Esophagus muscularis mucosa (tissue), 4 donors: ENCODE data around the gene LEFTY2. TPM values are rescaled to one million over a fixed set of nuclear protein-coding genes. Genes with fewer than 3 reads are reported as not detected.
A peak's percentile ranks its signal among the peaks of the same experiment; 100 is the strongest.

Experiments
- DNase-seq: peaks from one replicate; pipeline ENCODE4 v3.0.0-alpha.2; 2017; ENCODE audit errors: extremely low spot score
- H3K27ac ChIP-seq, 4 donors: fragments of 200-600 bp; sonication (generic); replicated peaks in 1 of 4; 1 replicate in 3 of 4; 2 replicates in 1 of 4; pipeline ENCODE4 v1.5.1; 2016 to 2019; ENCODE audit warnings: mild to moderate bottlenecking in 1 of 4
- H3K27me3 ChIP-seq, 4 donors: fragments of 200-600 bp; sonication (generic); one replicate each; pipeline versions ENCODE4 v1.5.1 to v1.6.0; 2016 to 2019
- H3K36me3 ChIP-seq, 4 donors: fragments of 200-600 bp; sonication (generic); one replicate each; pipeline ENCODE4 v1.5.1; 2016 to 2019
- H3K4me1 ChIP-seq, 4 donors: fragments of 200-600 bp; sonication (generic); one replicate each; pipeline ENCODE4 v1.5.1; 2016 to 2019
- H3K4me3 ChIP-seq, 4 donors: fragments of 200-600 bp; sonication (generic); 1 replicate in 2 of 4; 2 replicates in 2 of 4; pipeline ENCODE4 v1.5.1; 2016 to 2019; ENCODE audit warnings: mild to moderate bottlenecking in 4 of 4, moderate library complexity in 1 of 4
- H3K9me3 ChIP-seq, 4 donors: fragments of 200-600 bp; sonication (generic); 1 replicate in 3 of 4; 2 replicates in 1 of 4; pipeline ENCODE4 v1.5.1; 2016 to 2019
- CTCF ChIP-seq, 3 experiments: fragments of 200-600 bp in 2 of 3; fragments of 450-650 bp in 1 of 3; sonication (generic) in 2 of 3; IDR thresholded peaks; one replicate each; pipeline ENCODE4 v1.5.1; 2017 to 2019; ENCODE audit warnings: antibody characterized with exemption in 3 of 3, mild to moderate bottlenecking in 2 of 3, moderate library complexity in 1 of 3
- EP300 ChIP-seq: sonication (generic); formaldehyde crosslinking; IDR thresholded peaks from one replicate; pipeline ENCODE4 v1.6.1; 2017; ENCODE audit warnings: antibody characterized with exemption
- POLR2A ChIP-seq: fragments of 450-650 bp; IDR thresholded peaks from one replicate; pipeline ENCODE4 v1.6.1; 2017; ENCODE audit warnings: antibody characterized with exemption, moderate library complexity, mild to moderate bottlenecking, low read depth
- POLR2AphosphoS5 ChIP-seq, 2 donors: sonication (generic); formaldehyde crosslinking; IDR thresholded peaks; one replicate each; pipeline ENCODE4 v1.6.1; 2017; ENCODE audit warnings: antibody characterized with exemption in 2 of 2
- WGBS: methylation state at CpG from one replicate; pipeline ENCODE4 v1.1.5; 2018; 5-methylcytosine and 5-hydroxymethylcytosine counted together
- intact Hi-C: fragments of 100-400 bp; cut with DNase I; formaldehyde crosslinking; loops from one replicate; pipeline ENCODE4 v1.15.1; 2023
- total RNA-seq, 4 donors: library from RNA; depleted of rRNA; stranded (reverse); fragments of >200 nt; gene quantifications; one replicate each; pipeline versions ENCODE4 v1.1.0 to v1.2.1, GENCODE V29; 2016

The LEFTY2 gene
- total RNA-seq, 4 donors from 2014 or later, result 0.17 to 0.98 TPM; not detected in 2

- intact Hi-C loops, result no loop called here
- Histone ChIP-seq H3K9me3 (no peaks in the 10 kb centered on the region), H3K27me3 (no peaks in the 10 kb centered on the region), H3K4me3 (no peak overlapping the region), H3K4me1 (peaks cover 4 to 12% (median 7%) of the 10 kb centered on the region in 4 donors), H3K27ac (no peak overlapping the region), H3K36me3 (no peaks in the 10 kb centered on the region)
- no peak for DNase-seq
- TF ChIP-seq POLR2A, result no peak
- no peak for TF ChIP-seq POLR2AphosphoS5 (IDR thresholded peaks at IDR 0.05)
- TF ChIP-seq CTCF (IDR thresholded peaks at IDR 0.05), result no peak
- no peak for TF ChIP-seq EP300
- 91% methylated on average over 14 of the region's 14 CpGs for WGBS
Measured at GRCh38 chr1:225928186-225929175, 12.5 kb downstream of the LEFTY2 start.

GRCh38 chr1:225926551-225927113, 14.4 kb downstream of the LEFTY2 start:
- no peak for TF ChIP-seq POLR2A
- no peak for TF ChIP-seq CTCF (IDR thresholded peaks at IDR 0.05)
- no peak for TF ChIP-seq EP300
- TF ChIP-seq POLR2AphosphoS5 (IDR thresholded peaks at IDR 0.05), result no peak
- WGBS, result 85% methylated on average over 3 of the region's 3 CpGs

GRCh38 chr1:225923692-225924555, 17.1 kb downstream of the LEFTY2 start, which contains the start of gene PYCR2:
TSS of gene PYCR2 (minus strand) at chr1:225924250. CDS start at chr1:225924110, 140 bp downstream.
- under 1% methylated on average over 21 of the region's 80 CpGs for WGBS
- Histone ChIP-seq H3K36me3 (peaks cover 0 to 29% (median 23%) of the 10 kb centered on the region in 4 donors), H3K27me3 (no peaks in the 10 kb centered on the region), H3K9me3 (no peaks in the 10 kb centered on the region), H3K4me3 (peak within 1 kb of the TSS; percentile 80 to 94 (median 86)), H3K27ac (peak within 1 kb of the TSS; percentile 92 to 95 (median 93)), H3K4me1 (peaks cover 29 to 54% (median 37%) of the 10 kb centered on the region in 4 donors)
- TF ChIP-seq POLR2AphosphoS5 (IDR thresholded peaks at IDR 0.05) (peak; percentile 93), POLR2A (peak; percentile 31), EP300 (no peak), CTCF (IDR thresholded peaks at IDR 0.05) (no peak)
- DNase-seq, result peak; percentile 98
- intact Hi-C loops, result no loop called here

More at GRCh38 chr1:225926551-225927113, 14.4 kb downstream of the LEFTY2 start:
- Histone ChIP-seq H3K4me3 (no peak overlapping the region), H3K4me1 (peaks cover 17 to 31% (median 24%) of the 10 kb centered on the region in 4 donors), H3K27ac (no peak overlapping the region), H3K36me3 (peaks cover 0 to 8% (median 6%) of the 10 kb centered on the region in 4 donors), H3K9me3 (no peaks in the 10 kb centered on the region), H3K27me3 (no peaks in the 10 kb centered on the region)
- intact Hi-C loops, result no loop called here
- no peak for DNase-seq

- peak overlapping the region; percentile 80 to 94 (median 86) for H3K4me3 ChIP-seq
- no peak for DNase-seq
- H3K36me3 ChIP-seq, result peaks cover 0 to 35% (median 28%) of the 10 kb centered on the region in 4 donors
- WGBS, result 2% methylated on average over 8 of the region's 8 CpGs
- H3K4me1 ChIP-seq, result peaks cover 29 to 54% (median 37%) of the 10 kb centered on the region in 4 donors
- no peaks in the 10 kb centered on the region for H3K9me3 ChIP-seq
- TF ChIP-seq EP300, result no peak
- TF ChIP-seq POLR2AphosphoS5 (IDR thresholded peaks at IDR 0.05), result no peak
- no peak for TF ChIP-seq CTCF (IDR thresholded peaks at IDR 0.05)
- TF ChIP-seq POLR2A, result no peak
- H3K27ac ChIP-seq, result peak overlapping the region; percentile 92 to 95 (median 93)
- intact Hi-C loops, result no loop called here
- H3K27me3 ChIP-seq, result no peaks in the 10 kb centered on the region
Measured at GRCh38 chr1:225923381-225923691, 17.7 kb downstream of the LEFTY2 start.
